Left lung (tissue), 10 donors: ENCODE measurements around the gene GFOD2. TPM values are rescaled to one million over a fixed set of nuclear protein-coding genes. Genes with fewer than 3 reads are reported as not detected.
A peak's percentile ranks its signal among the peaks of the same experiment; 100 is the strongest.

Source experiments
- ATAC-seq: fragments of 200-7000 bp; cut with Tn5 transposase; one replicate; pipeline ENCODE4 v1.9.1; 2020; ENCODE audit warnings: moderate library complexity
- DNase-seq, 4 donors: peaks; one replicate each; pipeline ENCODE4 v3.0.0-alpha.2; 2013 to 2020
- H3K27ac ChIP-seq, 2 donors: fragments of 200-600 bp; sonication (generic) in 1 of 2; one replicate each; pipeline versions ENCODE4 v1.5.0 to v1.8.0; 2020 to 2021
- H3K27me3 ChIP-seq, 2 donors: fragments of 200-600 bp; sonication (generic) in 1 of 2; one replicate each; pipeline versions ENCODE4 v1.5.0 to v1.8.0; 2020 to 2021
- H3K36me3 ChIP-seq, 2 donors: fragments of 200-600 bp; sonication (generic) in 1 of 2; one replicate each; pipeline versions ENCODE4 v1.5.0 to v1.8.0; 2020 to 2021
- H3K4me1 ChIP-seq, 2 donors: fragments of 200-600 bp; one replicate each; pipeline ENCODE4 v1.8.0; 2021
- H3K4me3 ChIP-seq, 2 donors: fragments of 200-600 bp; sonication (generic) in 1 of 2; one replicate each; pipeline versions ENCODE4 v1.5.0 to v1.8.0; 2020 to 2021; ENCODE audit warnings: mild to moderate bottlenecking in 1 of 2
- H3K9me3 ChIP-seq, 2 donors: fragments of 200-600 bp; sonication (generic) in 1 of 2; one replicate each; pipeline versions ENCODE4 v1.5.0 to v1.8.0; 2020 to 2021
- intact Hi-C, 2 donors: fragments of 100-400 bp; cut with DNase I; formaldehyde crosslinking; loops; one replicate each; pipeline versions ENCODE4 v1.11.2 to v1.14.2; 2022
- polyA plus RNA-seq, 6 donors: library from polyadenylated mRNA; unstranded; fragments of 120-200 nt; gene quantifications; one replicate each; pipeline ENCODE4 v1.2.1, GENCODE V29; 2013; ENCODE audit not compliant: insufficient read length in 6 of 6
- total RNA-seq, 2 donors: library from RNA; stranded (reverse); fragmentation: NEBNext Ultra II Directional; extraction: Animal tissue kit (Norgen Biotek cat#: 25700); gene quantifications; one replicate each; pipeline ENCODE4 v1.2.1, GENCODE V29; 2021
- TF ChIP-seq, protein P1 (sequence below), 2 donors: fragments of 200-600 bp; sonication (generic) in 1 of 2; IDR thresholded peaks; one replicate each; pipeline versions ENCODE4 v1.5.0 to v1.8.0; 2021; ENCODE audit warnings: antibody characterized with exemption in 2 of 2
- donor health status: DM: no; HTN: yes; CAD: no.
- donor health status: DM: no; HTN: no; CAD: no.

Gene GFOD2
- total and polyA plus RNA-seq, 8 donors: 13.7 to 39.5 (median 32.1) TPM

DNA sequence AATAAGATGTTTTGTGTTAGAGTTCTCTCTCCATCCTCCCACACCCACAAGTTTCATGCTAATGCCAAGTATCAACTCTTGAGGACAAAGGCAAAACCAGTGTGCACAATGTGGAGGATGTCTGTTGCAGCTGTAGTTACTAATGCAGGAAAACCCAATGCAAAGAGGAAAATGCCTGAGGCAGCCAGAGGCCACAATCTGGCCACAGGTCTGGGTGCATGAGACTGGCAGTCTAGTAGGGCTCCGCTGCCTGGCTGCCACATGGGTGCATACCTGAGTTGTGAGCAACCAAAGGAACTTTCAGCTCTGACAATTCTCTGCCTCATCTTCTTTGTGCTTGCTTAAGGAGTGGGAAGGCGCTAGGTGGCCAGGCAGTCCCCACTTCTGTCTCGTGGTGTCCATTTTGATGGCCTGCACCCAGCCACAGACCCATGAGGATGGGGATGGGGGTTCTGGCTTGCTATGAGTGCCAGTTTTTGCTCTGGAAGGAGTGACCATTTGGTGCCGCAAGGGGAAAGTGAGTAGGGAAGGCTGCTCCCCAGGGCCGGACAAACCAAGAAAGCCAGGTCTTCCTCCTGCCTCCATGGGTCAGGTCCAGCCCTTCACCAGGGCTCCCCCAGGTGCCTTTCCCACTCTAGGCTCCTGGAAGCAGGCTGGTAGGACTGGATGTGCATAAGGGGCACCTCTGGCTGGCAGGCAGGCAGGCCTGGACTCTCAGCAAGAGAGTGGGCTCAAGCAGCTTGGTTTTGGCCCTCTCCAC is 4.2 kb upstream of the GFOD2 start:
- ATAC-seq: no peak
- Histone ChIP-seq H3K27ac (no peak overlapping the region), H3K27me3 (no peaks in the 10 kb centered on the region), H3K4me1 (peaks cover 10 to 17% of the 10 kb centered on the region in 2 donors), H3K36me3 (peaks cover 0 to 48% of the 10 kb centered on the region in 2 donors), H3K4me3 (no peak overlapping the region), H3K9me3 (no peaks in the 10 kb centered on the region)
- intact Hi-C loops: no loop called here
- no peak for DNase-seq
- TF ChIP-seq, protein P1, sequence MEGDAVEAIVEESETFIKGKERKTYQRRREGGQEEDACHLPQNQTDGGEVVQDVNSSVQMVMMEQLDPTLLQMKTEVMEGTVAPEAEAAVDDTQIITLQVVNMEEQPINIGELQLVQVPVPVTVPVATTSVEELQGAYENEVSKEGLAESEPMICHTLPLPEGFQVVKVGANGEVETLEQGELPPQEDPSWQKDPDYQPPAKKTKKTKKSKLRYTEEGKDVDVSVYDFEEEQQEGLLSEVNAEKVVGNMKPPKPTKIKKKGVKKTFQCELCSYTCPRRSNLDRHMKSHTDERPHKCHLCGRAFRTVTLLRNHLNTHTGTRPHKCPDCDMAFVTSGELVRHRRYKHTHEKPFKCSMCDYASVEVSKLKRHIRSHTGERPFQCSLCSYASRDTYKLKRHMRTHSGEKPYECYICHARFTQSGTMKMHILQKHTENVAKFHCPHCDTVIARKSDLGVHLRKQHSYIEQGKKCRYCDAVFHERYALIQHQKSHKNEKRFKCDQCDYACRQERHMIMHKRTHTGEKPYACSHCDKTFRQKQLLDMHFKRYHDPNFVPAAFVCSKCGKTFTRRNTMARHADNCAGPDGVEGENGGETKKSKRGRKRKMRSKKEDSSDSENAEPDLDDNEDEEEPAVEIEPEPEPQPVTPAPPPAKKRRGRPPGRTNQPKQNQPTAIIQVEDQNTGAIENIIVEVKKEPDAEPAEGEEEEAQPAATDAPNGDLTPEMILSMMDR (IDR thresholded peaks at IDR 0.05): no peak

DNA sequence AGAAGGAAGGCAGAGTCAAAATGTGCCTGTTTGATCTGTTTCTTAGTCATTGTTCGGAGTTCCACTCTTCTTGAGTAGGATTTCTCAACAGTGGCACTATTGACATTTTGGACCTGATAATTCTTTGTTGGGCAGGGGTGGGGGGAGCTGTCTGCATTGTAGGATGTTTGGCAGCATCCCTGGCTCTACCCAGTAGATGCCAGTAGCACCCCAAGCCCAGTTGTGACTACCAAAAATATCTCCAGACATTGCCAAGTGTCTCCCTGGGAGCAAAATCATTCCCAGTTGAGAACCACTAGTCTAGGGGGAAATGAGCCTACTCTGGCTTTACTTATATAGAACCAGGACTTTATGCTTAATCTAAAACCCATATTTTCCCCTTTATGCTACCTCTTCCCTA is 1.1 kb upstream of the GFOD2 start:
- intact Hi-C loops: no loop called here
- Histone ChIP-seq H3K27ac (peak overlapping the region; percentile 89 to 95), H3K9me3 (no peaks in the 10 kb centered on the region), H3K4me3 (peak overlapping the region in 1 of 2 donors; percentile 99), H3K4me1 (peaks cover 10 to 39% of the 10 kb centered on the region in 2 donors), H3K27me3 (no peaks in the 10 kb centered on the region), H3K36me3 (peaks cover 0 to 21% of the 10 kb centered on the region in 2 donors)
- no peak for ATAC-seq
- DNase-seq: no peak
- TF ChIP-seq, protein P1 (IDR thresholded peaks at IDR 0.05): no peak

DNA sequence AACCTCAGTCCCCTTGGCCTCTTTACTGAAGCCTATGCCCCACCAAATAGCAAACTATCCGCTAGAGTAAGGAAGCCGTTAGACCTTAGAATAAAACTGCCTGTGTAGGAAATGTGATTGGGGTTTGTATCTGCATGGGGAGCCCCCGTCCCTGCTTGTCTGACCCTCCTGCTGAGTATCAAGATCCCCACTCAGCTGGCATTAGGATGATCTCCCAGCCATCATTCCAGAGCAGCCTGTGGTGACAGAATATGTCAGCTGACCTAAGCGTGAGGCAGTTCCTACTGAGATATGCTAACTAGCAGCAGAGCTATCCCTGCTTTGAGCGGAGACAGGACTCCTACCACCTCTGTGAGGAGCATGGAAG is 645 bp upstream of the GFOD2 start:
- peak overlapping the region; percentile 79 to 99 for H3K4me3 ChIP-seq
- no peaks in the 10 kb centered on the region for H3K9me3 ChIP-seq
- TF ChIP-seq, protein P1 (IDR thresholded peaks at IDR 0.05): no peak
- peaks cover 0 to 17% of the 10 kb centered on the region in 2 donors for H3K36me3 ChIP-seq
- no peaks in the 10 kb centered on the region for H3K27me3 ChIP-seq
- peak overlapping the region; percentile 89 to 95 for H3K27ac ChIP-seq
- ATAC-seq (peak; percentile 66), DNase-seq (peak in 2 of 4 donors; percentile 37 to 47)
- intact Hi-C loops: no loop called here
- H3K4me1 ChIP-seq: peaks cover 10 to 44% of the 10 kb centered on the region in 2 donors

DNA sequence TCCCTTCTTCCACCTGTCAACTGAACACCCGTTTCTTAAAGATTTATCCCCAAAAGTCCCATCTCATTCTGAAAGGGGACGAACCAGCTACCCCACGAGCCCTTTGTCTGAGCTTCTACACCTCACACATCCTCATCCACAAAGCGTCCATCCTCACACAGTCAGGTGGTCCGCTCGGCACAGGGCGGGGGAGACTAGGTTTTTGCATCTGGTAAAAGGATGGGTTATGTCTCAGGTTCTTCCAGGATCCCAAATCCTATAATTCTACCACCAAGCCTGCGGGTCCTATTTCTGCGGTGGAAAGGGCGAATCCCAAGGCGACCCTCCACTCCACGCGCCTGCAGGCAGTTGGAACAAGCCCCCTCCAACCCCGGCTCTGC is 458 bp downstream of the GFOD2 start:
- Histone ChIP-seq H3K9me3 (no peaks in the 10 kb centered on the region), H3K27me3 (no peaks in the 10 kb centered on the region), H3K27ac (peak overlapping the region; percentile 10 to 95), H3K36me3 (peaks cover 0 to 6% of the 10 kb centered on the region in 2 donors), H3K4me1 (peaks cover 10 to 54% of the 10 kb centered on the region in 2 donors), H3K4me3 (peak overlapping the region; percentile 79 to 99)
- TF ChIP-seq, protein P1 (IDR thresholded peaks at IDR 0.05): no peak
- DNase-seq: no peak
- ATAC-seq: peak; percentile 5
- intact Hi-C loops: no loop called here

DNA sequence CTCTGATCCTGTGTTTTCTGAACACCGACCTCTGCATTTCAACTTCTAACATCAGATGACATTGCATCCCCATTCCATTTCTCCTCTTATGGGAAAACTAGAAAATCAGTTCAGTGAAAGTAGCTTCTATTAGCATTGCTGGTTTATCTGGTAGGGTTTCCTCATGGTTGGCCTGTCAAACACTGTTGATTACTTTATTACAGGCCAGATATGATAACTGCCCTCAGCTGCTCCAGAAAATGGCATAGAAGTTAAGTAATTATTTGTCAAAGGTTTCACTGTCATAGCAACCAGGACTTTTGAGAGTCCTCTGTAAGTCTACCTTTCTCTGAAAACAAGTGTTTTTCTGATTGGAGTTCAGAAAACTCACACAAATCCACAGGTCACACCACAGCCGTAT is 3.0 kb downstream of the GFOD2 start:
- H3K4me3 ChIP-seq: no peak overlapping the region
- H3K27me3 ChIP-seq: no peaks in the 10 kb centered on the region
- no peak overlapping the region for H3K27ac ChIP-seq
- no peak for DNase-seq
- TF ChIP-seq, protein P1 (IDR thresholded peaks at IDR 0.05): no peak
- no peak for ATAC-seq
- H3K4me1 ChIP-seq: peaks cover 10 to 60% of the 10 kb centered on the region in 2 donors
- H3K36me3 ChIP-seq: no peaks in the 10 kb centered on the region
- H3K9me3 ChIP-seq: no peaks in the 10 kb centered on the region
- intact Hi-C loops: no loop called here
